ENCODE data around the gene SNCG.

The SNCG gene

DNA sequence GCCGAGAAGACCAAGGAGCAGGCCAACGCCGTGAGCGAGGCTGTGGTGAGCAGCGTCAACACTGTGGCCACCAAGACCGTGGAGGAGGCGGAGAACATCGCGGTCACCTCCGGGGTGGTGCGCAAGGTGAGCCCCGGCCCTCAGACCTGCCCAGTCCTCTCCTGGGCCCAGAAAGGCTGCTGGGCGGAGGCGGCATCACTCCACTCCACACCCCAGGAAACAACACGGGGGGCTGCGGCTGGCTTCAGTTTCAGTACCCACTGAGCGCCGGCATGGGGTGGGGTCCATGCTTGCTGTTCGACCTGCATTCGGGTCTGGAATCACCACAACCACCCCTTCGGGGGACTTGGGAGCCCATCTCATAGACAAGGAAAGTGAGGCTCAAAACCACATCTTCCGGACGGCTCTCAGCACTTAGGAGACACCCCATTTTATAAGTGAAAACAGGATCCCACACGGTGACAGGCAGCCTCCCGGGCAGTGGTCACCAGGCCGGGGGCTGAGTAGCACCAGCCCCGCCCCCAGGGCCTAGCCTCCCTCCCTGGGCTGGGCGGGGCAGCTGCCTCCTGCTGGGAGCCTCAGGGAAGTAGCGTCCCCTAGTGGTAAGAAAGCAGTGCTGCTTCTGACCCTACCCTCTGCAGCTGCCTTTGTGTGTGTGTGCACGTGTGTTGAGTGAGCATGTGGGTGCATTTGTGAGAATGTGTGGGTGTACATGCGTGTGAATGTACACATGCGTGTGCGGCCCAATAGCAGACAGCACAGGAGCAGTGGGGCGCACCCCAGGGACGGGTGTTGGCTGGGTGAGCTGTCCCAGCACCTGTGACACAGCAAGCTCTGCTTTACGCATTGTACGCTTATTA, 1.8 kb downstream of the SNCG start:
- Histone ChIP-seq H3K79me1 (replicated peaks; ENCODE audit: low read length, poor library complexity, severe bottlenecking) (no peaks in the 10 kb centered on the region), H3K23ac (ENCODE audit: low read length in 2 of 2) (no peak overlapping the region), H2BK12ac (ENCODE audit: low read length in 2 of 2) (peak overlapping the region; percentile 46 to 99), H2BK5ac (ENCODE audit: low read depth, low read length, poor library complexity, severe bottlenecking) (no peak overlapping the region), H3K36me3 (ENCODE audit: control insufficient read depth in 1 of 2, insufficient read depth in 2 of 2, low read depth in 1 of 2, low read length in 2 of 2) (no peaks in the 10 kb centered on the region), H3K14ac (ENCODE audit: low read length in 2 of 2) (peak overlapping the region in 1 of 2 experiments; percentile 95), H3K4me2 (ENCODE audit: low read length, poor library complexity, severe bottlenecking) (no peak overlapping the region), H3K9ac (ENCODE audit: low read length) (peak overlapping the region; percentile 71), H2BK120ac (ENCODE audit: low read depth, low read length) (peak overlapping the region; percentile 66), H3K4me1 (ENCODE audit: control insufficient read depth, insufficient read depth, low read depth, low read length) (peaks cover 23% of the 10 kb centered on the region), H2AK5ac (ENCODE audit: low read length, severe bottlenecking) (no peak overlapping the region), H2AFZ (ENCODE audit: low read depth, low read length) (no peak overlapping the region), H2BK15ac (ENCODE audit: low read depth, poor library complexity, severe bottlenecking) (peak overlapping the region; percentile 77), H4K91ac (ENCODE audit: low read length) (peak overlapping the region; percentile 94), H3K27ac (ENCODE audit: low read length, poor library complexity, severe bottlenecking) (no peak overlapping the region), H3K4ac (ENCODE audit: low read depth in 1 of 2, low read length in 2 of 2) (peak overlapping the region; percentile 66 to 93), H3K9me3 (ENCODE audit: control insufficient read depth, low read length) (no peaks in the 10 kb centered on the region), H3K18ac (ENCODE audit: low read depth in 1 of 2, low read length in 2 of 2) (peak overlapping the region; percentile 71 to 96), H3K27me3 (ENCODE audit: control insufficient read depth in 1 of 2, insufficient read depth in 1 of 2, low read length in 2 of 2) (no peaks in the 10 kb centered on the region), H3K4me3 (ENCODE audit: insufficient read depth in 1 of 2, low read depth in 1 of 2, low read length in 2 of 2) (peak overlapping the region in 1 of 2 experiments; percentile 5), H4K8ac (ENCODE audit: low read length) (peak overlapping the region; percentile 83)
- WGBS: 71% methylated on average over 37 of the region's 37 CpGs
- peak; percentile 80 for DNase-seq

DNA sequence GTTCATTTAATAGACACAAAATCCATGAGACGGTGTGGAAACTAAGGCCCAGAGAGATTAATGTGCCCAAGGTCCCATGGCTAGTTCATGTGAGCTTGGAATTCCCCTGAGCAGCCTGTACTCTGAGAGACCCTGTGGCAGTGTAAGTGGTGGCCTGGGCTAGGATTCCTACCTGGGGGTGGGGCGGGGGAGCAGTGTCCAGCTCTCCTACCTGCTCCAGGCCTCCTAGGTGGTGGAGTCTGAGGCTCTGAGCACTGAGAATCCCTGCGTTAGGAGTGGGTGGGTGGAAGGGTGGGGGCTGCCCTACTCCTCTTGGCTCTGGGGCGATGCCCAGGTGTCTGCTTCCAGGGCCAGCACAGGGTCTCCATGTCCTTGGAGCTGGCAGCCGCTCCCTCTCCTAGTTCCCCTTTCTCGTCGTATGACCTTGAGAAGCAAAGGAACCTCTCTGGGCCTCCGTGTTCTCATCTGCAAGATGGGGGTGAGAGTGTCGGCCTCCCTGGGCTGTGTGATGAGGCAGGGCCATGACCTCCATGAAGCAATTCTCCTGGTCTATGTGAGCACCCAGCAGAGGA, 2.5 kb downstream of the SNCG start:
- no peak overlapping the region for H3K23ac ChIP-seq (ENCODE audit: low read length in 2 of 2)
- no peak overlapping the region for H2AFZ ChIP-seq (ENCODE audit: low read depth, low read length)
- no peaks in the 10 kb centered on the region for H3K9me3 ChIP-seq (ENCODE audit: control insufficient read depth, low read length)
- H2BK5ac ChIP-seq (ENCODE audit: low read depth, low read length, poor library complexity, severe bottlenecking): no peak overlapping the region
- H2BK15ac ChIP-seq (ENCODE audit: low read depth, poor library complexity, severe bottlenecking): no peak overlapping the region
- peak overlapping the region; percentile 34 for H4K91ac ChIP-seq (ENCODE audit: low read length)
- H3K4me1 ChIP-seq (ENCODE audit: control insufficient read depth, insufficient read depth, low read depth, low read length): peaks cover 23% of the 10 kb centered on the region
- H3K4me3 ChIP-seq (ENCODE audit: insufficient read depth in 1 of 2, low read depth in 1 of 2, low read length in 2 of 2): peak overlapping the region in 1 of 2 experiments; percentile 5
- H2AK5ac ChIP-seq (ENCODE audit: low read length, severe bottlenecking): no peak overlapping the region
- peak overlapping the region; percentile 41 for H3K9ac ChIP-seq (ENCODE audit: low read length)
- no peak overlapping the region for H3K27ac ChIP-seq (ENCODE audit: low read length, poor library complexity, severe bottlenecking)
- H3K14ac ChIP-seq (ENCODE audit: low read length in 2 of 2): no peak overlapping the region
- H2BK12ac ChIP-seq (ENCODE audit: low read length in 2 of 2): peak overlapping the region; percentile 1 to 38
- no peaks in the 10 kb centered on the region for H3K36me3 ChIP-seq (ENCODE audit: control insufficient read depth in 1 of 2, insufficient read depth in 2 of 2, low read depth in 1 of 2, low read length in 2 of 2)
- 83% methylated on average over 9 of the region's 9 CpGs for WGBS
- no peak overlapping the region for H3K4me2 ChIP-seq (ENCODE audit: low read length, poor library complexity, severe bottlenecking)
- no peak overlapping the region for H2BK120ac ChIP-seq (ENCODE audit: low read depth, low read length)
- no peak for DNase-seq
- no peaks in the 10 kb centered on the region for H3K79me1 ChIP-seq (replicated peaks; ENCODE audit: low read length, poor library complexity, severe bottlenecking)
- H3K18ac ChIP-seq (ENCODE audit: low read depth in 1 of 2, low read length in 2 of 2): no peak overlapping the region
- peak overlapping the region; percentile 73 for H4K8ac ChIP-seq (ENCODE audit: low read length)
- no peaks in the 10 kb centered on the region for H3K27me3 ChIP-seq (ENCODE audit: control insufficient read depth in 1 of 2, insufficient read depth in 1 of 2, low read length in 2 of 2)
- H3K4ac ChIP-seq (ENCODE audit: low read depth in 1 of 2, low read length in 2 of 2): peak overlapping the region in 1 of 2 experiments; percentile 66

DNA sequence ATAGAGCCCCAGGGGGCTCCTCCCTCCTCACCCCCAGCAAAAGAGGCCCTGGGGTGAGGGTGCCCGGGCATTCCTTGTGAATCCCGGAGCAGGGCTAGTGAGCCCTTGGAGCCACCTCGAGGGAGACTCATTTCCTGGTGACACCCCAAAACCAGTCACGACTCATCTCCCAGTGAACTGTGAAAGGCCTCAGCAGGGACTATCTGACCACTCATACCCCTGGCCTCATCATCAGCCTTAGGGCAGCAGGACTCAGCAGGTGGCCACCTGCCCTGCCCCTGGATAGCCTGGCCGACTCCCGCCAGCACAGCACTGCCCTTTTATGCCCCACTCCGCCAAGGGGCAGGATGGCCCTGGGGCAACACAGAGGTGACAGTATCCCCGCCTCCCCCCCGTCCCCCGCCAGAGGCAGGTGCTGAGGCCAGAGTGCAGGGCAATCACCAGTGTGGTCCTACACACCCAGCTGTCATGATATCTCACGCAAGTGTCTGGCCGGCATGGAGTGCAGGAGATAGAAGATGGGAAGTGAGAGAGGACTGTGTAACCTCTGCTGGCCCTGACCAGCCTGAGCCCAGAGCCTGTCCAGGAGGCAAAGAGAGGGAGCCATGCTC, 3.2 kb downstream of the SNCG start:
- Histone ChIP-seq H3K4me1 (ENCODE audit: control insufficient read depth, insufficient read depth, low read depth, low read length) (peaks cover 25% of the 10 kb centered on the region), H3K36me3 (ENCODE audit: control insufficient read depth in 1 of 2, insufficient read depth in 2 of 2, low read depth in 1 of 2, low read length in 2 of 2) (no peaks in the 10 kb centered on the region), H3K14ac (ENCODE audit: low read length in 2 of 2) (peak overlapping the region in 1 of 2 experiments; percentile 35), H3K4me2 (ENCODE audit: low read length, poor library complexity, severe bottlenecking) (no peak overlapping the region), H4K91ac (ENCODE audit: low read length) (peak overlapping the region; percentile 31), H3K23ac (ENCODE audit: low read length in 2 of 2) (no peak overlapping the region), H3K79me1 (replicated peaks; ENCODE audit: low read length, poor library complexity, severe bottlenecking) (no peaks in the 10 kb centered on the region), H2BK5ac (ENCODE audit: low read depth, low read length, poor library complexity, severe bottlenecking) (no peak overlapping the region), H2AFZ (ENCODE audit: low read depth, low read length) (no peak overlapping the region), H3K27ac (ENCODE audit: low read length, poor library complexity, severe bottlenecking) (no peak overlapping the region), H3K4ac (ENCODE audit: low read depth in 1 of 2, low read length in 2 of 2) (no peak overlapping the region), H2BK120ac (ENCODE audit: low read depth, low read length) (no peak overlapping the region), H3K4me3 (ENCODE audit: insufficient read depth in 1 of 2, low read depth in 1 of 2, low read length in 2 of 2) (no peak overlapping the region), H2BK12ac (ENCODE audit: low read length in 2 of 2) (peak overlapping the region in 1 of 2 experiments; percentile 29), H4K8ac (ENCODE audit: low read length) (no peak overlapping the region), H3K9me3 (ENCODE audit: control insufficient read depth, low read length) (no peaks in the 10 kb centered on the region), H3K27me3 (ENCODE audit: control insufficient read depth in 1 of 2, insufficient read depth in 1 of 2, low read length in 2 of 2) (no peaks in the 10 kb centered on the region), H2AK5ac (ENCODE audit: low read length, severe bottlenecking) (no peak overlapping the region), H2BK15ac (ENCODE audit: low read depth, poor library complexity, severe bottlenecking) (no peak overlapping the region), H3K18ac (ENCODE audit: low read depth in 1 of 2, low read length in 2 of 2) (peak overlapping the region in 1 of 2 experiments; percentile 13), H3K9ac (ENCODE audit: low read length) (peak overlapping the region; percentile 41)
- WGBS: 87% methylated on average over 12 of the region's 12 CpGs
- DNase-seq: no peak

Measured in mesenchymal stem cell (in vitro differentiated cells and primary cell).